Endometrial microvascular endothelial cells (primary cell): ENCODE measurements around the gene NPPC. TPM values are rescaled to one million over a fixed set of nuclear protein-coding genes. Genes with fewer than 3 reads are reported as not detected.

ENCODE experiments used
- in situ Hi-C: cut with HindIII; loops from 2 replicates; pipeline ENCODE4 v1.10.0; 2017; ENCODE audit warnings: low sequenced_read_pairs, low pct_unique_long_range_greater_than_20kb; ENCODE audit errors: inconsistent ontology term
- total RNA-seq: library from RNA; depleted of rRNA; stranded (reverse); fragments of >200 nt; gene quantifications from one replicate; pipeline ENCODE4 v1.2.3, GENCODE V29; 2015; ENCODE audit errors: inconsistent ontology term

Gene NPPC
- total RNA-seq, 1 donor from 2014 or later: not detected

DNA sequence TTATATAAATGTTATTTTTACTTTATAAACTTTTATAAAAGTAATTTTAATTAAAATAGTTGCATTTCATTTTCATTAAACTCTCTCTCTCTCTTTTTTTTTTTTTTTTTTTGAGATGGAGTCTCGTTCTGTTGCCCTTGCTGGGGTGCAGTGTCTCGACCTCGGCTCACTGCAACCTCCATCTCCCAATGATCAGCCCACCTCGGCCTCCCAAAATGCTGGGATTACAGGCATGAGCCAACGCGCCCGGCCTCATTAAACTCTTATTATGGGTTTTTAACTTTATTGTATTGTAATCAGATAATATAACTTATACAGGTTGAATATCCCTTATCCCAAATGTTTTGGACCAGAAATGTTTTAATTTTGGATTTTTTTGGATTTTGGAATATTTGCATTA, 10.9 kb upstream of the NPPC start:
- in situ Hi-C loops: no loop called here

GRCh38 chr2:231936491-231936890, 10.3 kb upstream of the NPPC start:
- in situ Hi-C loops: no loop called here

DNA sequence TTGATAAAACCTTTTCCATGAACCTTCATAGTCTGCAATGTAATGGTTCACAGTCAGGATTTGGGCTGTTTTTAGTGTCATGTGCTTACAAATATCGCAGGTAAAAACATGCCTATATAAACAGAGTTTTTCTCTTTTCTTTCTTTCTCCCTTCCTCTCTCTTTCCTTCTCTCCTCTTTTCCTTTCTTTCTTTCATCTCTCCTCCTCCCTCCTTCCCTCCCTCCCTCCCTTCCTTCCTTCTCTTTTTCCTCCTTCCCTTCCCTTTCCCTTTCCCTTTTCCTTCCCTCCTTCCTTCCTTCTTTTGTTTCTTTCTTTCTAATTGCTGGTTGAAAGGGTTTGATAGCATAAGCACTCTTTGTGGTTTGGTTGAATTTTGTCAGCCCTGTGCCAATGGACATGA, 9.6 kb upstream of the NPPC start:
- in situ Hi-C loops: no loop called here

- in situ Hi-C loops: no loop called here
Observed at GRCh38 chr2:231935207-231935524, 9.0 kb upstream of the NPPC start.

DNA sequence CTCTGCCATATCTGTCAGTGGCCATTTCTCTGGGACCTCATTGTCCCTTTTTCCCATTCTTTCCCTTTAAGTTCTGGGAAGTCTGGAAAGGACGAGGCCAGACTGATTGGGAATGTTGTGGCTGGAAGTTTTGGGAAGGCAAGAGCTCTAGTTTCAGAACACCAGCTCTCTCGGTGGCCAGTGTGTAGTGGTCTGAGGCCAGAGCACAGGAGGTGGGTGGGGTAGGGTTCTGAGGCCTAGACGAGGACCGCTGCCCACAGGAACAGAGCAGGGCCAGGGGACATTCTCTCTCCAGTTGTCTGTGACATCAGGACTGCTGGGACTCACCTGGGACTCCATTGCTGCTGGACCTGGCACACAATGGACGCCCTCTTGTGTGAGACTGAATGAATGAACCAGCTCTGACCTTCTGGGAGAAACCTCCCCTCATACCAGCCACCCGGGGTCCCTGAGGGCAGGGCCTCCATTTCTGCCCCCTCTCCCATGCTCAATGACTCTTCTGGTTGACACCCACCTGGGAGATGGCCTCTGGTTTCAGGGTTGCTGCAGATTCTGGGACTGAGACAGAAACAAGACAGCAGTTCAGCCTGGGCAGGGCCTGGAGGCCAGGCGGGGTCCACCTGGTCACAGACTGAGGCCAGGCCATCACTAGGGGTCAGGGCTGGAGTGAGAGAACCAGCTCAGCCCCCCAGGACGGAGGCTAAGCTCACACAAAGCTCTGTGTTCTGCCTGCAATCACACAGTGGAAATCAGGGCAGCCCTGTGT, 8.4 kb upstream of the NPPC start:
- in situ Hi-C loops: no loop called here

- in situ Hi-C loops: no loop called here
Observed at GRCh38 chr2:231933916-231934401, 7.8 kb upstream of the NPPC start.

DNA sequence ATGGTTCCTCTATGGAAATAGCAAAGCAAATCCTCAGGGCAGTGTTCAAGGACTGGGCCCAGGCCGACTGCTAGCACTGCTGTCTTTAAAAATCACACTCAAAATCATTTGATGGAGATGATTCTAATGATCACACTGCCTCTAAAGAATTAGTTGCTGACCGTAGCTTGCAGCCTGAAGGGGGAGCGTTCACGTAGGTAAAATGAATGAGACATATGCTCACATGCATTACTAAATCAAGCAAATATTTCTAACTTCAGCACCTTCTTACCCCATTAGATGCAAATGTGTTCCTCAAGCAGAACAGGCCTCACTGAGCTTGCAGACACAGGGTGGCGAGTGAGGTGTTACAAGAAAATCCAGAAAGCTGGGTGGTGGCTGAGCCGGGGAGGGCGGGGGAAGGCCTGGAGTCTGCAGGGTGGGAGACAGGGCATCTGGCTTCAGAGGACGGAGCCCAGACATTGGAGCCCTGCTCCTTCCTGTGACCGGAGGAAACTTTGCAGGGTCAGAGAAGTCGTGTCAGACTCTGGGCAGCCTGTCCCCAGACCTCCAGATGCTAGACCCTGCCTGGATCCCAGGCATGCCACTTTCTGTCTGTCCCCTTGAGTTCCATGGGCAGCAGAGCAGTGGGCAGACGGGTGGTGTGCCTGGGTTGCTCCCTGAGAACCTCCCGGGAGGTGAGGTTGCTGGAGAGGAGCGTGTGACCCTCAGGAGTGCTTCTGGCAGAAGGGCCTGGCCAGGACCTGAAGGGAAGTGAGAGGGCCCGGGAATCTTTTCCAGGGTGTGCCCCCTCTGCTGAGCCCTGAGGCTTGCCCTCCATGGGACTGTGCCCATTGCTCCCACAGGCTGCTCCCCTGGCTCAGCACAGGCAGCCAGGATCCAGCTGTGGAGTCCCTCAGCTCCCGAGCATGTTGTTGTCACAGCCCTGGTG, 7.1 kb upstream of the NPPC start:
- in situ Hi-C loops: no loop called here

DNA sequence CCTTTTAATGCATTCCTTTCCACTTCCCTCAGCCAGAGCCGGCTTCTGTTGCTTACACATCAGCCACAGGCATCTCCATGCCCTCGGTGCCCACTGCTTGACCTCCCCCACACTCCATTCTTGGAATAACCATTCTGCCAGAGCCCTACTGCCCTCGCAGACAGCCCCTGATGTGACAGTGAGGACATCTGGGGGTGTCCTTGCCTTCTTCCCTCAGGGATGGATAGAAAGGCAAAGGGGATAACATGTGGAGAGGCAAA, 6.4 kb upstream of the NPPC start:
- in situ Hi-C loops: no loop called here

DNA sequence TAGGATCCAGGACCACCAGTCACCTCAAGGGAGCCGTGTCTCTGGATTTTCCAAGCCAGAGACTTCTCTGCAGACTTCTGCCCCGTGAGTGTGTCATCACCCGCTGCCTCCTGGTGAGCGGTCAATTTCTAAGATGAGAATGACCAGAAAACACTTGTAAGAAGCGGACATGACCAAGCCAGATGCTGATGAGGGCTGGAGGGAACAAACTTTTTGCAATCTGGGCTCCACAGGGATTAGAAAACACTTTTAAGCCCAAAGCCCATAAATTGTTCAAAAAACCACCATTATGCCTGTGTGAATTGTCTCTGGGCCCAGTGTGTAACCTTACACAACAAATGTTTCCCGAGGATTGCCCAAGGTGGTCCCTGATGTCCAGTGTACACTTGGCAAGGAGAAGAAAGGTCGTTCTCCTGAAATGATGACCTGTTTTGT, 5.3 kb upstream of the NPPC start:
- in situ Hi-C loops: no loop called here

DNA sequence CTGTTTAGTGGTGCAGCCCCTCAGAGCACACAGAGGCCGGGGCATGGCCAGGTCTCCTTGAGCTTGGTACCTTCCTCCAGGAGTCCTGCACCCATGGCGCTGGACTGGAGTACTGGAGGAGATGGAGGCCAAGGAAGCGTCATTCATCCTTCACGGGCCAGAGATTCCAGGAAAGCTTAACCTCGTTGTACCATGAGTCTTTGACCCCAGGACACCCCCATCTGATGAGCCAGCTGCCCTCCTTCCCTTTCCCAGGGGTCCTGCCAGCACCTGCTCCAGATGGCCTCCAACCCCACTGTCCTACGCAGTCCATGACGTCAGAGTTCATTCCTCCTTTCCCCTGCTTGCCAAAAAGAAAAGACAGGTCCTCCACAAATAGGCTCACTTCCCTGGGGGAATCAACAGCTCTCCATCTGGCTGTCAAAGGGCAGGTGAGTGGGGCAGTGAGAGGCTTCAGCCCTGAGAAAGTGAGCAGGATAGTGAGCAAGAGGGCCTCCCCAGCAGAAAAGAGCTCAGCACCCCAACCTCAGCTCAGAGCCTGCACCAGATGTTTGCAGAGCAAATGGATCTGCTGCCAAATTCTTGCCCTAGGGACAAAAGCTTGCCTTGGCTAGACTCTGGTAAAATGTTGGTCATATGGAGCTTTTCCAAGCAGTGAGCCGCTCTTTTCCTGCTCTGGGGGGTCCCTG, 4.5 kb upstream of the NPPC start:
- in situ Hi-C loops: no loop called here

DNA sequence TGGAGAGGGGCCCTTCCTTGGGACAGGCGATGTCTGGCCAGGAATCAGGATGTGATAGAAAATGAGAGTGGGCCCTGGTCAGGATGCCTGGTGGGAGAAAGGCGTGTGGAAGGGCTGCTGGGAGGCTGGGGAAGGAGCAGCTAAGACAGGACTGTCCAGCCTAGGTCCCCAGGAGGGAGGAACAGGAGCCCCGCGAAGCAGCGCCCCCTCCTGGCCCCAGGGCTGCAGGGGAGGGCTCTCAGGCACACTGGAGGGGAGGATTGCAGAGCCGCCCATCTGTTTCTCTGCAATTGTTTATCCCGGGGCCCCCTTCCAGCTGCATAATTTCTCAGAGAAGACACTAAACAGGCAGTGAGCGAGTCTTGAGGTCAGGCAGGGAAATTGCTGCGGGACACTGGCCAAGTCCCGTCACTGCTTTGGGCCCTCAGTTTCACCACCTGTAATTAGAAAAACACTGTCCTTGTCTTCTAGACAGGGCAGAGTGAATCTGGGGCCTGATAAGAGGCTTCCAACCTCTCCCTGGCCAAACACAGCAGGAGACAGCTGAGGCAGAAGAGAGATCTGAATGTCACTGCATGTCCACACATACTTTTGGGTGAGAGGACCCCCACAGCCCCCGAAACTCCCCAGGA, 3.9 kb upstream of the NPPC start:
- in situ Hi-C loops: no loop called here

- in situ Hi-C loops: no loop called here
Observed at GRCh38 chr2:231928901-231929725, 2.9 kb upstream of the NPPC start.

GRCh38 chr2:231928481-231928880, 2.3 kb upstream of the NPPC start:
- in situ Hi-C loops: no loop called here

DNA sequence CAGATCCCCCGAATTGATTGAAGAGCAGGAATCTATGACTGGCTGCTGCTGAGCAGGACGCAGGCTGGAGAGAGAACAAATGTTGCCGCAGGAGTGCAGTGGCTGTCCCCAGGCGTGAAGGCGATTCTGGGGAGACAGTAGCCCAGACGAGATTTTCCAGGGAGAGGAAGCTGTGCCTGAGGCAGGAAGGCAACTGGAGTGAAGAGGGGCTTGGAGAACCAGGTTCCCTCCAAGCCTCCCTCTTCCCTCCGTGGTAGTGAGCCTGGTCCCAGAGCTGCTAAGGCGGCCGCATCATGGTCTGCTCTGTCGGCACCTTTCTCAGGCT, 1.3 kb upstream of the NPPC start:
- in situ Hi-C loops: no loop called here

- in situ Hi-C loops: no loop called here
Observed at GRCh38 chr2:231926761-231927565, 767 bp upstream of the NPPC start.

DNA sequence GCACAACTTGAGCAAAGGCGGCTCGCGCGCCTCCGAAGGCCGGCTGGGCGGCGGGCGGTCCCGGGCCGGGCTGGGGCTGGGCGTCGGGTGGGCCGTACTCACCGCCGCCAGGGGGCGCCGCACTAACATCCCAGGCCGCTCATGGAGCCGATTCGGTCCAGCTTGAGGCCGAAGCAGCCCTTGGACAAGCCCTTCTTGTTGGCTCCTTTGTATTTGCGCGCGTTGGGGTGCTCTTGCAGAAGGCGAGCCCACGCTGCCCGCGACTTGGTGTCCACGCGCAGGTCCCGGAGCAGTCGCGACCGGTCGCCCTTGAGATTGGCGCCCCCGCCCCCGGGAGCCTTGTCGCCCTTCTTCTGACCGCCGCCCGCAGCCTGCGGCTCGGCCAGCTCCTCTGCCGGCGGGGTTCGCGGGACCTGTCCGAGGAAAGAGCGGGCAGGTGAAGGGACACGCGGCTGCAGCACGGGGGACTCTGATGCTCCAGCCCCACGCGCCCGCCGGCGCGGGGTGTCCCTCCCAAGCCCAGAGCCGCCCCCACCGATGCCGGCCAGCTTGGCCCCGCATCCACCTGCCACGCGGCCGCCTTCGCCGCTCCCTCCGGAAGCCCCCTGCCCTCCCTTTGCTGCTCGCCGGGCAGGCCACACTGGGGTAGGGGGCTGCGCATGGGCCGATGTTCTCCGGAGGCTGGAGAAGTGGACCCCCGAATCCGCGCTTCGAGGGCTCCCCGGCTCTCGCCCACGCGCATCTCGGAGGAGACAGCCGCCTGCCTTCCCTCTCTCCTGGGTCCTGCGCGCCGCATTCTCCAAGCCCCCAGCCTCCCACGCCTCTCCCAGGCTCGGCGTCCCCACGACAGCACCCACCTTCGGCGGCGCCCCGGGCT, 655 bp downstream of the NPPC start:
- in situ Hi-C loops: no loop called here

GRCh38 chr2:231924889-231925275, 1.3 kb downstream of the NPPC start:
- in situ Hi-C loops: no loop called here
